ENCODE results near the gene LRFN4. TPM values are rescaled to one million over a fixed set of nuclear protein-coding genes. Genes with fewer than 3 reads are reported as not detected.

The LRFN4 gene
- total and polyA plus RNA-seq, 2 donors (not counting 3 experiments of a cell fraction or from before 2014, with no cell fraction given): 22.3 to 37.4 TPM

DNA sequence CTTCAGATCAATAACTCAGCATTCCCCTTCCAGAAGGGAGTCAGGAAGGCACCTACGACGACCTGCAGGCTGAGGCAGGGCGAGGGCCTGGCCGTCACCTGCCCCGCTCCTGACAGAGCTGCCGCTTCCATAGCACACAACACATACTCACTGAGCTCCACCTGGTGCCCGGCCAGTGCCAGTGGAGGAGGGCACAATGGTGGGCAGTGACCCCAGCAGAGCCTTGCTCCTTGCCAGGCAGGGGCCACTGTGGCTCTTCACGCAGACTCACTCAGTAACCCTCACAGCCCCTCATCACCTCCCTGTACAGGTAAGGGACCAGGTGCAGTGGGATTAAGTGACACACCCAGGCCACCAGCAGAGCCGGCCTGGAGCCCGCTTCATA is 24.6 kb downstream of the LRFN4 start:
- POLR2A ChIA-PET: no interaction called here
- no TSS peak for BruUV-seq (replicated peaks)

More for the DNA sequence above, 24.6 kb downstream of the LRFN4 start:
- Histone ChIP-seq H3K79me2 (ENCODE audit: control insufficient read depth, insufficient read depth, low read length) (no peaks in the 10 kb centered on the region), H3K9ac (replicated peaks; ENCODE audit: extremely low read depth, insufficient read depth, low read length) (no peak overlapping the region), H3K4me3 (replicated peaks in 1 of 3; ENCODE audit: insufficient read depth in 1 of 3, low read depth in 1 of 3, low read length in 3 of 3) (no peak overlapping the region), H4K20me1 (replicated peaks; ENCODE audit: control insufficient read depth, extremely low read depth, insufficient read depth, low read length) (no peaks in the 10 kb centered on the region), H3K36me3 (ENCODE audit: control insufficient read depth in 2 of 2, extremely low read depth in 1 of 2, insufficient read depth in 2 of 2, low read length in 2 of 2) (no peaks in the 10 kb centered on the region), H3K27me3 (ENCODE audit: control insufficient read depth in 2 of 2, insufficient read depth in 2 of 2, low read length in 2 of 2) (no peaks in the 10 kb centered on the region), H3K9me1 (replicated peaks; ENCODE audit: control insufficient read depth, extremely low read depth, insufficient read depth, low read length) (no peaks in the 10 kb centered on the region), H2AFZ (ENCODE audit: low read depth, low read length) (no peak overlapping the region), H3K9me3 (replicated peaks; ENCODE audit: control insufficient read depth, insufficient read depth, low read length) (no peaks in the 10 kb centered on the region), H3K27ac (ENCODE audit: insufficient read depth, low read depth, low read length) (no peak overlapping the region), H3K4me1 (ENCODE audit: control insufficient read depth, extremely low read depth, insufficient read depth, low read length) (peaks cover 5% of the 10 kb centered on the region), H3K4me2 (ENCODE audit: insufficient read depth, low read length) (no peak overlapping the region)
- FAIRE-seq (no peak), DNase-seq (ENCODE audit: low read depth, low spot score) (no peak)
- dilution Hi-C loops (cut with MboI; ENCODE audit: extremely low pct_ligation_motif_present, low sequenced_read_pairs) (no loop called here), intact Hi-C loops (cut with micrococcal nuclease) (no loop called here)
- TF ChIP-seq, protein P1, sequence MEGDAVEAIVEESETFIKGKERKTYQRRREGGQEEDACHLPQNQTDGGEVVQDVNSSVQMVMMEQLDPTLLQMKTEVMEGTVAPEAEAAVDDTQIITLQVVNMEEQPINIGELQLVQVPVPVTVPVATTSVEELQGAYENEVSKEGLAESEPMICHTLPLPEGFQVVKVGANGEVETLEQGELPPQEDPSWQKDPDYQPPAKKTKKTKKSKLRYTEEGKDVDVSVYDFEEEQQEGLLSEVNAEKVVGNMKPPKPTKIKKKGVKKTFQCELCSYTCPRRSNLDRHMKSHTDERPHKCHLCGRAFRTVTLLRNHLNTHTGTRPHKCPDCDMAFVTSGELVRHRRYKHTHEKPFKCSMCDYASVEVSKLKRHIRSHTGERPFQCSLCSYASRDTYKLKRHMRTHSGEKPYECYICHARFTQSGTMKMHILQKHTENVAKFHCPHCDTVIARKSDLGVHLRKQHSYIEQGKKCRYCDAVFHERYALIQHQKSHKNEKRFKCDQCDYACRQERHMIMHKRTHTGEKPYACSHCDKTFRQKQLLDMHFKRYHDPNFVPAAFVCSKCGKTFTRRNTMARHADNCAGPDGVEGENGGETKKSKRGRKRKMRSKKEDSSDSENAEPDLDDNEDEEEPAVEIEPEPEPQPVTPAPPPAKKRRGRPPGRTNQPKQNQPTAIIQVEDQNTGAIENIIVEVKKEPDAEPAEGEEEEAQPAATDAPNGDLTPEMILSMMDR (IDR thresholded peaks at IDR 0.05; ENCODE audit: extremely low read depth in 1 of 2, insufficient read depth in 1 of 2, low read depth in 1 of 2, low read length in 2 of 2): no peak
- TF ChIP-seq JUN (IDR thresholded peaks at IDR 0.05; ENCODE audit: borderline replicate concordance, insufficient read depth, insufficient read length, low read depth) (no peak), MYC (IDR thresholded peaks at IDR 0.05; ENCODE audit: low read depth, low read length) (no peak), FOS (IDR thresholded peaks at IDR 0.05; ENCODE audit: borderline replicate concordance, insufficient read depth, low read length) (no peak), EZH2 (IDR thresholded peaks at IDR 0.05; ENCODE audit: borderline replicate concordance, low read depth, low read length, severe bottlenecking) (no peak), GATA2 (IDR thresholded peaks at IDR 0.05; ENCODE audit: insufficient read depth, insufficient read length, low read depth, low read length) (no peak), POLR2A (IDR thresholded peaks at IDR 0.05; ENCODE audit: low read depth, low read length) (no peak), POLR2AphosphoS5 (IDR thresholded peaks at IDR 0.05; ENCODE audit: insufficient read depth, low read depth, low read length) (no peak)
- TF ChIP-seq, protein P2, sequence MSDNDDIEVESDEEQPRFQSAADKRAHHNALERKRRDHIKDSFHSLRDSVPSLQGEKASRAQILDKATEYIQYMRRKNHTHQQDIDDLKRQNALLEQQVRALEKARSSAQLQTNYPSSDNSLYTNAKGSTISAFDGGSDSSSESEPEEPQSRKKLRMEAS (IDR thresholded peaks at IDR 0.05; ENCODE audit: insufficient read depth, insufficient read length): no peak
- CTCF ChIA-PET: interaction anchor here (0.7 to 7.7 kb wide), 9 partner anchors 12 to 95 kb away, joined by 3 to 49 read pairs (median 5); partner anchors contain the start of genes C11orf86 and RCE1
